Activated CD4-positive, alpha-beta T cell treated with anti-CD3 and anti-CD28 coated beads, Interleukin-2, amount 10 ng/mL, durations not matched to agents 24 days and 14 days (primary cell): ENCODE results near the gene CRK. TPM values are rescaled to one million over a fixed set of nuclear protein-coding genes. Genes with fewer than 3 reads are reported as not detected.

Experiments
- DNase-seq: peaks from one replicate; pipeline ENCODE4 v3.0.0; 2022
- H3K27ac Mint-ChIP-seq: one replicate; pipeline ENCODE4 v1.8.0; 2022; ENCODE audit warnings: mild to moderate bottlenecking, mixed read lengths
- H3K27me3 Mint-ChIP-seq: one replicate; pipeline ENCODE4 v1.8.0; 2022; ENCODE audit warnings: mixed read lengths
- H3K36me3 Mint-ChIP-seq: one replicate; pipeline ENCODE4 v1.8.0; 2022; ENCODE audit warnings: low read depth, mild to moderate bottlenecking, mixed read lengths
- H3K4me1 Mint-ChIP-seq: one replicate; pipeline ENCODE4 v1.8.0; 2021; ENCODE audit warnings: mixed read lengths
- H3K4me3 Mint-ChIP-seq: one replicate; pipeline ENCODE4 v1.8.0; 2022; ENCODE audit warnings: mild to moderate bottlenecking, moderate library complexity, mixed read lengths
- H3K9me3 Mint-ChIP-seq: one replicate; pipeline ENCODE4 v1.8.0; 2021; ENCODE audit warnings: mixed read lengths
- intact Hi-C: fragments of 100-400 bp; cut with micrococcal nuclease; formaldehyde crosslinking; loops from one replicate; pipeline ENCODE4 v1.15.1; 2023
- total RNA-seq: library from RNA; stranded (reverse); gene quantifications from 2 replicates; pipeline ENCODE4 v1.2.3, GENCODE V29; 2022

The CRK gene
- total RNA-seq, result 22.5 and 24.3 TPM in 2 replicates

DNA sequence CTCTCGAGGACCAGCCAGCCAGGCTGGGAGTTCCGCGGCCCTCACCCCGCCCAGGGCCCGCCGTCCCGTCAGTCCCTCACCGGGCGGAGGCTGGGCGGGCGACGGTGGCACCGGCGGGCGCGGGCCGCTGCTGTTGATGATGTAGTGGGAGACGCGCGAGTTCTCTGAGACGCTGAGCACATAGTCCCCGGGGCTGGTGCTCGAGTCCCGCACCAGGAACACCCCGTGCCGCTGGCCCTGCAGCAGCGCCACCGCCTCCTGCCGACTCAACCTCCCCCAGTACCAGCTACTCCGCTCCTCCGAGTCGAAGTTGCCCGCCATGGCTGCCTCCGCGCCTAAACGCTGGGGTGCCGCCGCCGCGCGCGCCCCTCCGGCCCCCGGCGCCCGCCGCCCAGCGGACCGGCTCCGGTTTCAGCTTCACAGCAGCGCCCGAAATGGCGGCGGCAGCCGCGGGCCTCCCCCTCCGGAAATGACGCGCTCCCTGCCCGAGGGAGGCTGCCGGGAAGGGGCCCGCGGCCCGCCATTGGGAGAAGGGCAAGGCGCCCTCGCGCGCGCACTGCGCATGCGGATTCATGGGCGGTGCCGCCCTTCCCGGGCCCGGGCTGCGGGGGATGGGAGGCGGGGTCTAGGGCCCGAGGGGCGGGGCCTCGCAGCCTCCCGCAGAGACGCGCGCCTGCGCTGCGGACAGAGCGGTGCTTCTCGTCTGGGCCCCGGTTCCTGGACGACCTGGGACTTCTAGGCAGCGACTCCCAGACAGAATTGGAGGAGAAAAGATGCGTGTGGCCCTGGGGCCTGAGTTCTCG, at the start of gene CRK:
Gene CRK (minus strand): TSS at position 436 of the 803 bp plus-strand sequence. CDS start 115 bp downstream, at position 321.
- peak; percentile 100 for DNase-seq
- Mint-ChIP-seq H3K27me3 (peaks cover 14% of the 10 kb centered on the region), H3K36me3 (peaks cover 19% of the 10 kb centered on the region), H3K9me3 (no peaks in the 10 kb centered on the region), H3K4me1 (peaks cover 24% of the 10 kb centered on the region), H3K27ac (peak within 1 kb of the TSS; percentile 91), H3K4me3 (peak within 1 kb of the TSS; percentile 91)
- intact Hi-C loops, result loop anchor here (1.0 to 5.0 kb wide), 4 partner anchors 35 to 89 kb away; partner anchors contain the start of genes INPP5K and YWHAE

DNA sequence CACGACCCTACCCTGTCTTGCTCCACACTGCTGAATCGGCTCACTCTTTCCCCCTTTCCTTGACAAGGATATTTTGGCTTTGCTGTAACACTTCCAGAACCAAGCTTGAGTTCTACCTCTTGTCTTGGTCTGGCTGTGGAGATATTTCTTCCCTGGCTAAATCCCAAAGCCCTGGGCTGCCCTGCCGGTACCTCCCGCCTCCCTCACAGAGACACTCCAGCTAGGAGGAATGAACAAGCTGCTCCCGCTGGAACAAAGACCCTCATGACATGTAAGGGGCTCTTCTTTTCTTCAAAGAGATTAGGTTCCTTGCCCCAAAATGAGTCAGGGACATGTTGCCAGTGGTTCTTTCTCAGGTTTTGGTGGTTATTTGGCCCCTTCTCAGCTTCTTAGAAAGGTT, 49.6 kb upstream of the CRK start:
- Mint-ChIP-seq H3K27me3 (no peaks in the 10 kb centered on the region), H3K9me3 (no peaks in the 10 kb centered on the region), H3K4me3 (no peak overlapping the region), H3K4me1 (peaks cover 6% of the 10 kb centered on the region), H3K27ac (no peak overlapping the region), H3K36me3 (peaks cover 24% of the 10 kb centered on the region)
- DNase-seq, result no peak
- intact Hi-C loops, result no loop called here

DNA sequence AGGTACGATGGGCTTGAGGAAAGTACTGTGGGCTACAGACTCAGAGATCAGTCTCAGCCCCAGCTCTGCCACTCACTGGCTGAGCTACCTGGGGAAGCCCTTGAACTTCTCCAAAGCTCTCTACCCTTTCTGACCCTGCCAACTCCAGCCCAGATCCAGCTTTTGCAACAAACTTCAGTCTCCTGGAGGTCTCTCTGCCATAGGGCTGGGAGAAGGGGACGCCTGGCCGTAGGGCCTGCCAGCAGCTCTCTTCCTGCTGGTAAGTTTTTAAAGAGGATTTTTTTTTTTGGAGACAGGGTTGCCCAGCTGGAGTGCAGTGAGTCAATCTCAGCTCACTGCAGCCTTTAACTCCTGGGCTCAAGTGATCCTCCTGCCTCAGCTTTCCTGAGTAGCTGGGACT, 48.8 kb upstream of the CRK start:
- H3K36me3 Mint-ChIP-seq, result peaks cover 23% of the 10 kb centered on the region
- H3K27ac Mint-ChIP-seq, result no peak overlapping the region

DNA sequence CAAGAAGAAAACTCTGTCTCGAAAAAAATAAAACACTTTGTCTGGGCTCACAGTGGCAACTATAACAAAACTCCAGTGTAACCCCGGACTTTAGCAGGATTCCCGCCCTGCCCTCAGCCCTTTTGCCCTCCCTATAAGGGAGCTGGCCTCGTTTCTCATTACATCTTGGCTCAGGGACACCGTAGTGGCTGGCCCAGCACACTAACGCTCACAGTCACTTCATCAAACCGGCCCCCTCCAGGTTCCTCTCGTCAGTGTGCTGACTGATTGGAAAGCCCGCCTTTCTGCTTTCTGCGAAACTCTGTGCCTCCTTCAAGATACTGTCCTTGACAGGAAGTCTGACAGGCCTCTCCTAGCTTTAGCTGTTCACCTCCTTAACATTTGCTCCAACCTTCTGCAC, 47.7 kb upstream of the CRK start:
- H3K4me3 Mint-ChIP-seq, result no peak overlapping the region
- no peak for DNase-seq
- no peaks in the 10 kb centered on the region for H3K27me3 Mint-ChIP-seq
- no peak overlapping the region for H3K27ac Mint-ChIP-seq
- intact Hi-C loops, result no loop called here
- peaks cover 18% of the 10 kb centered on the region for H3K36me3 Mint-ChIP-seq
- H3K4me1 Mint-ChIP-seq, result peaks cover 2% of the 10 kb centered on the region
- H3K9me3 Mint-ChIP-seq, result no peaks in the 10 kb centered on the region

More for the DNA sequence above, 48.8 kb upstream of the CRK start:
- DNase-seq, result no peak
- Mint-ChIP-seq H3K9me3 (no peaks in the 10 kb centered on the region), H3K4me3 (no peak overlapping the region), H3K27me3 (no peaks in the 10 kb centered on the region), H3K4me1 (peaks cover 6% of the 10 kb centered on the region)
- intact Hi-C loops, result no loop called here

DNA sequence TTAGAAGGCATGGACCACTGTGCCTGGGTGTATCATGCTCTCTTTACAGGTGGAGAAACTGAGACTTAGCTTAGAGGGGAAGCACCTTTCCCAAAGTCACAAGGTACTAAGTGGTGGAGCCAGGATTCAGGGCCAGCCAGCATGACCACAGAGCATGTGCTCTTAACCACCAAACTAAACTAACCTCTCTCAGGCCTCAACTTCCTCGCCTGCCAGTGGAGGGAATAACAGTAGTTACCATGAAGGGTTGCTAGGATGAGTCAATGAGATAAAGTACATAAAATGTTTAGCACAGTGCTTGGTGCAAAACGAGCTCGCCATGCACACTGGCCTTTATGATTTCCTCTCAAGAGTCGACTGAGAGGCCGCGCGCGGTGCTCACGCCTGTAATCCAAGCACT, 42.8 kb upstream of the CRK start:
- DNase-seq, result no peak
- Mint-ChIP-seq H3K9me3 (no peaks in the 10 kb centered on the region), H3K27ac (no peak overlapping the region)

DNA sequence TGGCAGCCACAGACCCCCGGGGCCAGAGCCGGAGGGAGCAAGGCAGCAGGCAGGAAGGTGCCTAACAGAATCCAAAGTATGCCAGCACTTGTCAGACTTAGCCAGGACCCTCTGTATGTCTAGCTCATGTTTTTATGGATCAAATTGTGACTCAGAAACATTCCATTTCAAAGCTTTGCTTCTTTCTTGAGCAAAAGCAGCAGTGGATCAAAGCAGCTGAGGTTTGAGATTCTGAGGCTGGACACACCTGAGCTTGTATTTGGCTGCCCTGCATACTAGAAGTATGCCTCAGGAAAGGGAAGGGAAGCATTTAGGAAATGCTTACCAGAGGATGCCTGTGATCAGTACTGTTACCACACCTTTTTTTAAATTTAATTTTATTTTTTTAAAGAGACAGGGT, 42.2 kb upstream of the CRK start:
- H3K9me3 Mint-ChIP-seq, result no peaks in the 10 kb centered on the region
- H3K4me3 Mint-ChIP-seq, result no peak overlapping the region
- H3K27ac Mint-ChIP-seq, result no peak overlapping the region
- no peak for DNase-seq
- peaks cover 4% of the 10 kb centered on the region for H3K4me1 Mint-ChIP-seq
- H3K27me3 Mint-ChIP-seq, result no peaks in the 10 kb centered on the region
- intact Hi-C loops, result no loop called here
- peaks cover 7% of the 10 kb centered on the region for H3K36me3 Mint-ChIP-seq

More for the DNA sequence above, 42.8 kb upstream of the CRK start:
- Mint-ChIP-seq H3K36me3 (peaks cover 7% of the 10 kb centered on the region), H3K4me1 (peaks cover 2% of the 10 kb centered on the region), H3K27me3 (no peaks in the 10 kb centered on the region), H3K4me3 (no peak overlapping the region)
- intact Hi-C loops, result no loop called here

DNA sequence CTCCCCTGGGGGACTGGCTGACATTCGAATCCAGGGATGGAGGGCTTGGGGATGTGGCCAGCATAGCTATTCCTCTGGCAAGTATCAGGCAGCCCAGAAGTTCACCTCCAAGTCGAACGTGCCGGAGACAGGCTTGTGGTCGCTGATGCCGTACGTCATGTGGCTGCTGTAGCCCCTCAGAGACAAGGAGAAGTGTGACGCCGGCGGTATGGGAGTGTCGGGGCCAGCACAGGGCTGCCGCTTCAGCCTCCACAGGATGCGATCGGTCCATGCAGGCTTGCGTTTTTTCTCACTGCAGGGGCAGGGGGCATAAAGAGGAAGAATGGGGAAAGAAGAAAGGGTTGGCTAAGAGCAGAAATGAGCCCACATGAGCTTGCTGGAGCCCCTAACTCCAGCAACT, 41.8 kb upstream of the CRK start:
- intact Hi-C loops, result no loop called here
- no peak overlapping the region for H3K27ac Mint-ChIP-seq
- H3K36me3 Mint-ChIP-seq, result peaks cover 7% of the 10 kb centered on the region
- DNase-seq, result no peak
- H3K27me3 Mint-ChIP-seq, result no peaks in the 10 kb centered on the region
- no peaks in the 10 kb centered on the region for H3K9me3 Mint-ChIP-seq
- H3K4me1 Mint-ChIP-seq, result peaks cover 4% of the 10 kb centered on the region
- no peak overlapping the region for H3K4me3 Mint-ChIP-seq

DNA sequence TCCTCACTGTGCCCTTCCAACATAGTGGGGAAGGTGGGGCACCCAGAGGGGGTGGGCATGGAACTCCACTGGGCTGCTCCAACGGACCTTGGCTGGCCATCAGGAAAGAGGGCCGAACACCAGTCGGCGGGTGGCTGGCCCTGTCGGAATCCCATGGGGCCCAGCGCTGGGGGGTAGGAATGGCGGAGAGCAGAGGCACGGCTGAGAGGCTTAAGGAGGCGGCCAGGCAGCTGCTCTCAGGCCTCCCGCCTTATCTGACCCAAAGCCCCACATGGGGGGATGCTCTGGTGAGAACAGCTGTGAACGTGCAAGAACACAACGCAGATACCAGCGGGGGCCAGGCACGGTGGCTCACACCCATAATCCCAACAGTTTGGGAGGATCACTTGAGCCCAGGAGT, 40.8 kb upstream of the CRK start:
- intact Hi-C loops, result no loop called here
- Mint-ChIP-seq H3K27me3 (no peaks in the 10 kb centered on the region), H3K4me1 (peaks cover 7% of the 10 kb centered on the region), H3K4me3 (no peak overlapping the region), H3K9me3 (no peaks in the 10 kb centered on the region), H3K27ac (no peak overlapping the region), H3K36me3 (peaks cover 7% of the 10 kb centered on the region)
- no peak for DNase-seq

DNA sequence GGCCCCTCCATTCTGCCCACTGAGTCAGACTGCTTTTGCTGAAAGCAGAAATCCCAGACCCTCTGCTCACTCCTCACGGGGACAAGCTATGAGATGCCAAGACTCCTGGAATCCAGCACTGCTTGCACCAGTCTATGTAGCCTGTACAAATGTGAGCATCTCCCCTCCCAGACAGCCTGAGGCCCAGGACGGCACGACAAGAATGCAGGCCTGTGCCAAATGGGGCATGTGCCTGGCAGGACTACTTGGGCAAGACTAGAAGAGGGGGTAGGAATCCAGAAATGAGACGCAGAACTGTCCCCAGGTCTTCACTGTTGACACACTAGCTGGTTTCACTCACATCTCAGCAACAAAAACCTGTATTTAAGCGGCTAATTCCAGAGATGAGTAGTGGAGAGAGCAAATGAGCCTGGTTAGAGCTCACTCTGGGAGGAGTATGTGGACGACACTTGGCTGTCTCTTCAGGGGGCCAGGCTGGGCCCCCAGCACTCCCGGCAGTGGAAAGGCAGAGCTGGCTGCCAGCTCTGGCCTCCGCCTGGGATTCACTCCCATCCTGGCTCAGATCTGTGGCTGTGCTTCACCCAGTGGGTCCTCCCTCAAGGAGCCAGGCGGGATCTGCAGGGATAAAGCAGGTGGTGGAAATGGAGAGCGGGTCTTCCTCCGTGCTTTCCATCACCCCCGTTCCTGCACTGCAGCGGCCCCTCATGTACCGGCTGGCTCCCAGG, 39.4 kb upstream of the CRK start:
- no peaks in the 10 kb centered on the region for H3K9me3 Mint-ChIP-seq
- H3K27ac Mint-ChIP-seq, result no peak overlapping the region
- intact Hi-C loops, result no loop called here
- DNase-seq, result no peak
- no peaks in the 10 kb centered on the region for H3K27me3 Mint-ChIP-seq
- no peak overlapping the region for H3K4me3 Mint-ChIP-seq
- peaks cover 8% of the 10 kb centered on the region for H3K36me3 Mint-ChIP-seq
- peaks cover 12% of the 10 kb centered on the region for H3K4me1 Mint-ChIP-seq

DNA sequence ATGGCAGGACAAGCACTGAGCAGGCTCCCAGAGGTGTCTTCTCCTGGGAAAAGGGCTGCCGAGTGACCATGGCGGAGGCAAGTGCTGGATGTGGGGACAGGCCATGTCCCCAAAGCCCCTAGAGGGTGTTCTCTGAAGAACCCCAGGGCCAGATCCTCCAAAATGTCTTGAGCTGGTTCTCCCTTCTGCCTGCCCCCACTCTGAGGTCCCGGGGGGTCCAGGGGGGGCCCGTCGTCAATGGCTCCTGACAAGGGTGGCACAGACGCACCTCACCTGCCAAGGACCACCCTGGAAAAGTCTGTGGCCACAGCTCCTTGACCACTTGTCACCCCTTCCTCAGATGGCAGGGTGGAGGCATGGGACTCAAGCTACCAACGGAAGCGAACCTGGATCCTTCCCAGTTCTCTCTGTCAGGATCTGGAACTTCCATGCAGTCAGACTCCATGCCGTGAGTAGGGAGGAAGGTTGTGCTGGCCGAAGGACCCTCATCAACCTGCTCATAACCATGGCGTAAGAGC, 38.8 kb upstream of the CRK start:
- Mint-ChIP-seq H3K27ac (no peak overlapping the region), H3K4me3 (no peak overlapping the region), H3K36me3 (peaks cover 9% of the 10 kb centered on the region), H3K9me3 (no peaks in the 10 kb centered on the region), H3K4me1 (peaks cover 15% of the 10 kb centered on the region), H3K27me3 (no peaks in the 10 kb centered on the region)
- no peak for DNase-seq
- intact Hi-C loops, result no loop called here

DNA sequence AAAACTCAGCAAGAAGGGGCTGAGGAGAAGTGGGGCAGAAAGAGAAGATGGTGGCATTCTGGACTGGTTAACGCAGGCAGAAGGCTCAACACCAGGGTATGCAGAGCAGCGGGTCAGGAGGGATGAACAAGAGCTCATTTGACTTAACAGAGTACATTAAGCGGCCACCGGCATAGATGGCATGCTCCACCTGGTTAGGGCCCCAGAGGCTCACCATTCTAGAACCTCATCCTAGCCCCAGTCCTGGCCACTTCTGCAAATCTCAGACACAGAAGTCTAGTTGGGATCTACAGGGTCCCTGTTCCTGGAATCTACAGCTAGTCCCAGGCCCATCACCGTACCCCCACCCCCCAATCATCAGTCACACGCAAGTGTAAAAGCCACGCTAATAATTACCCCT, 38.2 kb upstream of the CRK start:
- Mint-ChIP-seq H3K27ac (no peak overlapping the region), H3K27me3 (no peaks in the 10 kb centered on the region), H3K9me3 (no peaks in the 10 kb centered on the region), H3K4me3 (no peak overlapping the region), H3K4me1 (peaks cover 15% of the 10 kb centered on the region), H3K36me3 (peaks cover 9% of the 10 kb centered on the region)
- intact Hi-C loops, result no loop called here
- no peak for DNase-seq

DNA sequence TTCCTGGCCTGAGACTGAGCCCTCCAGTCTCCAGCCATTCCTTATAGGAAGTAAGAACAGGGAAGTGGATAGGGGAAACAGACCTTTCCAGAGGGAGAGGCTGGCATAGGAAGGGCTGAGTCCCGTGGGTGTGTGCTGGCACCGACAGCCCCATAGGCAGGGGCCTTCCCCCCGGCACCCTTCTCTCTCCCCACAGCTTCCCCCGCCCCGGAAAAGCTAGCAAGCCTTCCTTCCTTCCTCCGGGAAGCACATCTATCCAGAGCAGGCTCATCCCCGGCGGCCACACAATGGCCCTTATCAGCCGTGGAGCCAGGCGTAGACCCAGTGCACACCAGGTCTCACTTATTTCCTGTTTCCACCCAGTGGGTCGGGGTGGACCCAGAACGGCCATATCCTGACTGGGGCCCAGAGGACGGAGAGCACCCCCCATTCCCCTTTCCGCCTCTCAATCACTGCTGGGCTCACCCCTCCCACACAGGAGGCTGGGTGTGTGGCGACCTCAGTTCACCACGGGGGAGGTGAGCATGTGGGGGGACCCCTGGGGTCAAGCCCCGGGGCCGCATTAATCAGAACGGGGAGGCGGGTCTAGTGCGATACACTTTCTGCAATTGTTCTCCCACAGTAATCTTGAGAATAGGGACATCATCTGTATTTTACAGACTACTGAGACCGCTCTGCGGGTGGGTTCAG, 37.4 kb upstream of the CRK start:
- DNase-seq, result no peak
- Mint-ChIP-seq H3K27ac (no peak overlapping the region), H3K36me3 (peaks cover 9% of the 10 kb centered on the region), H3K4me1 (peaks cover 18% of the 10 kb centered on the region), H3K27me3 (no peaks in the 10 kb centered on the region), H3K9me3 (no peaks in the 10 kb centered on the region), H3K4me3 (peak overlapping the region; percentile 26)
- intact Hi-C loops, result no loop called here

DNA sequence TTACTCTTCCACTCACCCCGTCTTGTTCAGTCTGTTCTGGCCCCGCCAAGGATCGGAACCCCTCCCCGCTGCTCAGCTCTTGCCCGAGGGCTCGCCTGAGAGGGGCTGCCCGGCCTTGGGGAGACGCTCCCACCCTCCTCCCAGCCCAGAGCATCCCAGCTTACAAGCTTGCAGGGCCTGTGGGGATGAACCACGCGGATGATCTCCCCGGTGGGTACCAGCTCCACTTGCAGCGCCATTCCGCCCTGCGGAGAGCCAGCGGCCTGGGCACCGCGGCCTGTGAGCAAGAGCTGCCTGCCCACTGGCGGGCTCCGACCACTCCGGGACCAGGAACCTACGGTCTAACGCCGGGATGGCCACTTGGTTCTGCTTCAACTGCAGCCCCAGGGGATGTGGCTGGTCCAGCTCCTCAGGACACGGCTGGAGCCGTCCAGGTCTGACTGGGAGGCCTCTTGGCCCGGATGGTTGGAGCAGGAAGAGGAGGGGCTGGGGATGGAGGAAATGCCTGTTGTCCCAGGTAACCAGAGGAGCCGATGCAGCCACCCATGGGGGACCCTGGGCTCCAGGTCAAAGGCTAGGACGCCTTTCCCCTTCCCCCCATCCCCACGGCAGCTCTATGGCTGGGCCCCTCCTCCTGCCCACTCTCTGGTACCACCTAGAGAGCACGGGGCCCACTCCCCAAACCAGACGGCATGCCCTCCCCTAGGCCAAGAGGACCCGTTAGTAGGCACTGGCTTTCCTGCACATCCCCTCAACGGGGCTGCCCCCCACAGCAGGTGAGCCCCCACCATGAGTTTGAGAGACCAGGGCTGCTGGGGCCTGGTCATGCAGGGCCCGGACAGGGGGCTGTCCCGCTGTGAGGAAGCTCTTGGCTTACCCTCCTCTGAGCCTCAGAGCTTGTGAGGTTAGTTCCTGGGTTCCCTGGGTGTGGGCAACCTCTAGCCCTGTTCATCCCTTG, 36.5 kb upstream of the CRK start, which contains the start of gene MYO1C:
Gene MYO1C (minus strand): TSS at position 438 of the 958 bp plus-strand sequence. CDS start 199 bp downstream, at position 239.
- intact Hi-C loops, result no loop called here
- peaks cover 6% of the 10 kb centered on the region for H3K36me3 Mint-ChIP-seq
- H3K27me3 Mint-ChIP-seq, result no peaks in the 10 kb centered on the region
- H3K27ac Mint-ChIP-seq, result peak within 1 kb of the TSS; percentile 87
- peak within 1 kb of the TSS; percentile 88 for H3K4me3 Mint-ChIP-seq
- DNase-seq, result no peak
- H3K9me3 Mint-ChIP-seq, result no peaks in the 10 kb centered on the region
- H3K4me1 Mint-ChIP-seq, result peaks cover 22% of the 10 kb centered on the region
